HG03354 (cell line): Measurements from ENCODE around the gene CNPY1.

Source experiments
- ATAC-seq: cut with Tn5 transposase; IDR thresholded peaks from one replicate; pipeline ENCODE4 v1.9.1; 2021; ENCODE audit warnings: mild to moderate bottlenecking; ENCODE audit not compliant: unreplicated experiment, poor library complexity, severe bottlenecking

Gene CNPY1

DNA sequence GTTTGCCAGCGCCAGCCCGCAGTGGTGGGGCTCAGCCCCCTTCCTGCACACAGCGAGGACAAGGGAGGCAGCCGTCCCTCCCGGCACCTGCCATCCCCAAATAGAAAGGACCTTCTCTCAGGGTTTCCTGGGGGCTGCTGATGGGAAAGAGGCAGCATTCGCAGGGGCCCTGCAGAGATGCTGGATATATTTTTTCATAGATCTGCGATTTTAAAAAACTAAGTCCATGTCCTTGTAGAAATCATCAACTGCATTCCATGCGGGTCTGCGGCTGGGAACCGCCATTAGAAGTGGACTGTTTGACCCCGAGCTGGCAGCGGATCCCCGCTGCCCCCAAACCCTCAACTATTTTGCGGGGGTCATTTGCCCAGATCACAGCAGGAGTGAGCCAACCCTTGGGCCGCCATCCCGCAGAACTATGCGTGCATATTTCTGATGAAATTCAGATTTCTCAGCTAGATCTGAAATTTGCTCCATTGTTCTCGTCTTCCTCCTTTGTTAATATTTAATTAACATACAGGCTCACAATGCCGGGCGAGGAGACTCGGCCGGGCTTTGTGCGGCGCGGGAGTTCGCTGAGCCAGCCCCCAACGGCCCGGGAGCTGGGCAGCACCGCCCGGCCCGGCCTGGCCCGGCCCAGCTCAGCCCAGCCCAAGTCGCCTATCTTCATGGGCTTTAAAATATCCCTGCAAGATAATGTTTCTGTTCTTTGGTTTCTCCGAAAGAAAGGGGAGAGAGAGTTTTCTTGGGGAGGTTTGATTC, 86.5 kb downstream of the CNPY1 start:
- ATAC-seq = no peak

DNA sequence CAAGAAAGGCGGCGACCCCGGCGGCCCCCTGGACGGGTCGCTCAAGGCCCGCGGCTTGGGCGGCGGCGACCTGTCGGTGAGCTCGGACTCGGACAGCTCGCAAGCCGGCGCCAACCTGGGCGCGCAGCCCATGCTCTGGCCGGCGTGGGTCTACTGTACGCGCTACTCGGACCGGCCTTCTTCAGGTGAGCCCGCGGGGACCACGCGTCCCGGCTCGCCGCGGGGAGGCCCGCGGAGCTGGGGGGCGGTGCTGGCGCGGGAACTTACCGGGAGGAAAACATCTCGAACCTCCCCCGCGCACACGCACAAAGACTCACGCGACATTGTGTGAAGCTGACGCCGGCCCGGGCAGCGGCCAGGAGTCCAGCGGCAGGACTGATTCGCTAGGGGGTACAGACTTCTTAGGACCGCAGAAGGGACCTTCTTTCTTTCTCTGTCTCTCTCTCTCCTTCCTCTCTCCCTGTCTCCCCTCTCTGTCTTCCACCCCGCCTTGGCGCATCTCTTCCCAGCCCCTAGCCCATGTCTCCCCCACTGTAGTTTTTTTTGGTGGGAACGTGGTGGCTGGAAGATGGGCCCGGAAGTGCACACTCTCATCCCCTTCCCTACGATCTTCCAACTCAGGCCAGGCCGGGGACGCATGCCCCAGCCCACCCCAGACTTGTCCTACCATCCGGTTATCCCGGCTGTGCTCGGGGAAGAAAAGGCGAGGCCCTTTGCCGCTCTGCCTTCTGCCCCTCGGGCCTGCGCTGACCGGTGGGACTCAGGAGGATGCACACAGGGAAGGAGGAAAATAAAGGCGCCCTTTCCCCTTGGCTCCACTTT, 87.3 kb downstream of the CNPY1 start:
- ATAC-seq = no peak

DNA sequence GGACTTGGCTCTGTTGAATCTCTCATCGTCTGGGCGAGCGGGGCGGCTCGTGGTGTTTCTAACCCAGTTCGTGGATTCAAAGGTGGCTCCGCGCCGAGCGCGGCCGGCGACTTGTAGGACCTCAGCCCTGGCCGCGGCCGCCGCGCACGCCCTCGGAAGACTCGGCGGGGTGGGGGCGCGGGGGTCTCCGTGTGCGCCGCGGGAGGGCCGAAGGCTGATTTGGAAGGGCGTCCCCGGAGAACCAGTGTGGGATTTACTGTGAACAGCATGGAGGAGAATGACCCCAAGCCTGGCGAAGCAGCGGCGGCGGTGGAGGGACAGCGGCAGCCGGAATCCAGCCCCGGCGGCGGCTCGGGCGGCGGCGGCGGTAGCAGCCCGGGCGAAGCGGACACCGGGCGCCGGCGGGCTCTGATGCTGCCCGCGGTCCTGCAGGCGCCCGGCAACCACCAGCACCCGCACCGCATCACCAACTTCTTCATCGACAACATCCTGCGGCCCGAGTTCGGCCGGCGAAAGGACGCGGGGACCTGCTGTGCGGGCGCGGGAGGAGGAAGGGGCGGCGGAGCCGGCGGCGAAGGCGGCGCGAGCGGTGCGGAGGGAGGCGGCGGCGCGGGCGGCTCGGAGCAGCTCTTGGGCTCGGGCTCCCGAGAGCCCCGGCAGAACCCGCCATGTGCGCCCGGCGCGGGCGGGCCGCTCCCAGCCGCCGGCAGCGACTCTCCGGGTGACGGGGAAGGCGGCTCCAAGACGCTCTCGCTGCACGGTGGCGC, 88.1 kb downstream of the CNPY1 start, which contains the start of gene EN2:
Gene EN2 (plus strand): TSS at position 19 of the 767 bp plus-strand sequence. CDS start 249 bp downstream, at position 268.
- no peak for ATAC-seq

DNA sequence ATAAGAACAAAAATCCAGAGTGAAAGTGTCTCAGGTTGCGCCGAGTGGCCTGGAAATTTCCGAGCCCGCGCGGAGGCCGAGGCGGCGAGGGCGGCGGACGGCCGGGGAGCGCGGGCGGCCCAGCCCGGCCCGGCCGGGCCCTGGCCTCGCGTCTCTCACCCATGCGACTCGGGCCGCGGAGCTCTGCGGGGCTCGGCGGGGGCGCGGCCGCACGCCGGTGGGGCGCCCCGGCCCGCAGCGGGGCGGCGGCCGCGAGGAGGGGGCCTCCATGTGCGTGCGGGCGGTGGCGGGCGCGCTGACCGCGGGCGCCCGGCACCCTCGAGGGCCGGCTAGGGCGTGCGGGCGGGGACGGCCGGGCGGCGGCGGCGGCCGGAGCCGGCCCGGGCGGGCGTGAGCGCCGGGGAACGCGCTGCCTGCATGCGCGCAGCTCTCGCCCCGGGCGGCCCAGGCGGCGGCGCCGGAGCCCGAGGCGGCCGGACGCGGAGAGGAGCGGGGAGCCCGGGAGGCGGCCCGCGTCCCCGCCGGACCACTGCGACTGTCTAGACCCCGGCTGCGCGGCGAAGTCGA, 88.7 kb downstream of the CNPY1 start:
- ATAC-seq = no peak

DNA sequence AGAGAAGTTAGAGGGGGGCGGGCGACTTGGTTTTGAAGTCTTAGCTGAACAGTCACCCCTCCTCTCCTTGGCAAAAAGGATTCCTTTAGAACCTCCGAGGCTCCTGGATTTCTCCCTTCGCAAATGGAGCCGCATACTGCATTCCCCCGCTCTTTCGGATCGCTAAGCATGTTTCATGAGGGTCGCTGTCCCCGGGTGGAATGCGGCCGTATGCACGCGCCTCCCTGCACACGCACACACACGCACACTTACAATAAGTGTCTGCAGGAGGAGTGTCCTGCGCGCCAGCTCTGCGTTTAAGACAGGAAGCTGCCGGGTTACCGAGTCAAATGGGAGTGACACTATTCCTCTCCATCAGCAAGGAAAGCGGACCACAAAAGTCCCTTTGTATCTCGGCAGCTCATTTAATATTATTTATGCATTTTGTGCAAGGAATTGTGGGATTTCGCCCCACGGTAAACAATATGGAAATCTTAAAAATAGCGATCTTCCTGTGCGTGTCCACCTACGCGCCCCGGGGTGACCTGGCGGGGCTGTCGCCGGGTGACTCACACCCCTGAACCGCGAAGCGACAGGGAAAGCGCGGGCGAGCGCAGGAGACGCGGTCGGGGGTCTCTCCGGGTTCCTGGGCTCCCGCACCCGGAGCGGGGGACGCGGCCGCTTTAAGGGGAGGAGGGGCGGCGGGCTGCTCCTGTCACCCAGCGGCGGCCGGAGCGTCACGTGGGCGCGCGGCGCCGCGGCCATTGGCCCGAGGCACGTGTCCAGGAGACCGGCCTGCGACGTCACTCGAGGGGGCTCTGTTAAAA, 89.4 kb downstream of the CNPY1 start:
- peak; percentile 53 for ATAC-seq

DNA sequence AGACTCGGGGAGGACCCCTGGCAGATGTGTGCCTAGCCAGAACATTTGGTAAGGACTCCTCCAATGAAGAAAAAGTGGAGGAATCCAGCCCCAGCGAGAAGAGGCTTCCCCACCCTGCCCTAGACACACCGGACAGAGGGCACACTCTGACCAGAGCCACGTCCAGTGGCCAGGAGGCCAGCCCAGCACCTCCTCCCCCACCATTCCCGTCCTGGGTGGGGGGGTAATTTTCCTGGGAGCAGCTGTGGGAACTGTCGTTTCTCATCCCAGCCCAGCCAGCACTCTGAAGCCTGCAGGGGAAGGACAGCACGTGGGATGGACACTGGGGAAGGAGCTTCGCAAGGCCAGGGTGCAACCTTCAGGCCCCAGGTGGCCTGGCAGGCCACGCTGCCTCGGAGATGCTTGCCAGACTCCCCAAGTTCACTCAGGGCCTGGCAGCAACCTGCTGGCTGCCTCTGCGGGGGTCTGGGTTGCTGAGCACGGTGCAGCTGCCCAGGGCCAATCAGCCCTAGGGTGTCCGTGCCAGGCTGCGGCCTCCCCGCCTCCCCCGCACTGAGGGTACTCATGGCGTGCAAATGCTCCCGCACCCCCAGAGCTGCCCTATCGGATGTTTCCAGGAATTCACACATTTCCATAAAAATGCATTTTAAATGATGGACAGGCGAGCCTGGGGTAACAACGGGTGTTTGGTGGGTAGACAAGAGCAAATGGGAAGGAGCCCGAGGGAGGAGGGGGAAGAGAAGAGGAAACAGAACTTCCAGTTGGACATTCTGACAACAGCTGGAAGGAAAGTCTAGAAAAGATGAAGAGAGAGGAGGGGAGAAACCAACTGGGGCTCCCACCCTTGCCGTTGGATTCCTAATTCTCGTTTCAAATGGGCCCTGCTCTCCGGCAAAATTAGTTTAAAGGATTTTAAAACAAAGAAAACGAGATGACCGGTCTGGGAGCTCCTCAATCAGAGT, 90.3 kb downstream of the CNPY1 start:
- no peak for ATAC-seq

DNA sequence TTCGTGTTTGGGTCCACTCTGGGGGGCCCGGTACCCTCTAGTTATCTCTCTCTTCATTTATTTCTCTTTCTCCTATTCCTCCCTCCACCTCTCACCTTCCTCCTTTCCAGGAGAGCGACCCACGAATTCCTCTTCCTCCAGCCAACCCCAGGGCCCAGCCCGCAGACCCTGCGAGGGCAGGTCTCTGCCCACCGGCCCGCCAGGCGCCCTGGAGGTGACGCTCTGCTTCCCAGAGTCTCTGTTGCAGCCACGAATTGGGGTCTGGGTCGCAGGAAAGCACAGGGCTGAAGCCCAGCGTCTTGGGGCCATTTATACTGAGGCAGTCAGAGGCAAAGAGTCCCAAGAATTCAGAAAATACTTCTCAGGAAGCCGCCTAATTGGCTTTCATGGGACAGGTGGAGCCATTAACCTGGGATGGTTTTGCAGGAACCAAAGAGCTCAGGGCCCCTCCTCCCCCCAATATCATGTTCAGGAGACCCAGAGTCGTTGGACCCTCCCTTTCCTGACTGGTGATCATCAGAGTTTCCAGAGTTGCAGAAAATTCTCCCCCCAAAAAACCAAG, 91.1 kb downstream of the CNPY1 start:
- ATAC-seq = no peak

DNA sequence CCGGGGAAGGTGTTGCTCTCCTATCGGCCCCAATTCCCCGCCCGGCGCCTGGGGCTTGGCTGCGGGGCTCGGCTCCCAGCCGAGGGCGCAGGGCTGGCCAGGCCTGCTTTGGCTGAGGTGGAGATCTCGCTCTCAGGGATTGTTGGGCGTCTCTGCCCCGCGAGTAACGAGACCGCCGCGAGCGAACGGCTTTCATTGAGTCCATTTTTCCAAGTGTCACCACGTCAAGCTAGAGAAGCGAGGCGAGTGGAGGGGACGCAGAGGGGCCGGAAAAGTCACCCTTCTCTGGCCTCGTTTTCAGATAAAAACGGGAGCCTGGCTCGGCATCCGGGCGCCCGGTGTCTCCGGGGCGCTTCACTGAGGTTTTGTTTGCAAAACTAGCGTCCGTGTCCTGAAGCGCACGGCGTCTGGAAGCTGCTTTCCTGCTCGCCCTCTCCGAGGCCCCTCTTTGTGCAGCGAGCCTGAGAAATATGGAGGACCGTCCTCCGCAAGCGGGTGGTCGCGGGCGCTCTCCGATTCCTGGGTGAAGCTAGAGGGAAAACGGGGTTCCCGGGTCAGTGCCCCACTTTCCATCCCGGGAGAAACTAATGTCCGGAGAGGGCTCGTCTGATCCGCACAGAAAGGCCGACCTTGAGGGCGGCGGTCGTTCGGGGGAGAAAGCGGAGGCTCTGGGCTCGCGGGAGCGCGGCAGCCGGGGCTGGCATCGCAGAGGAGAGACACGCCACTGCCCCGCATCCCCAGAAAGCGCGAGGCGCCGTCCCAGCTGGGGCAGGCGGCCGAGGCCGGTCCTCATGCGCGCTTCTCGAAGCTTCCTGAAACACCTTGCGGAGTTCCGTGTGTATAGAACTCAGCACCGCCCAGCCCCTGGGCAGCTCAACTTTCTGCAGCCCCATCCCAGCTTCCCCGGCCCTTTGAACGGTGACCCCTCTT, 91.9 kb downstream of the CNPY1 start:
- no peak for ATAC-seq

DNA sequence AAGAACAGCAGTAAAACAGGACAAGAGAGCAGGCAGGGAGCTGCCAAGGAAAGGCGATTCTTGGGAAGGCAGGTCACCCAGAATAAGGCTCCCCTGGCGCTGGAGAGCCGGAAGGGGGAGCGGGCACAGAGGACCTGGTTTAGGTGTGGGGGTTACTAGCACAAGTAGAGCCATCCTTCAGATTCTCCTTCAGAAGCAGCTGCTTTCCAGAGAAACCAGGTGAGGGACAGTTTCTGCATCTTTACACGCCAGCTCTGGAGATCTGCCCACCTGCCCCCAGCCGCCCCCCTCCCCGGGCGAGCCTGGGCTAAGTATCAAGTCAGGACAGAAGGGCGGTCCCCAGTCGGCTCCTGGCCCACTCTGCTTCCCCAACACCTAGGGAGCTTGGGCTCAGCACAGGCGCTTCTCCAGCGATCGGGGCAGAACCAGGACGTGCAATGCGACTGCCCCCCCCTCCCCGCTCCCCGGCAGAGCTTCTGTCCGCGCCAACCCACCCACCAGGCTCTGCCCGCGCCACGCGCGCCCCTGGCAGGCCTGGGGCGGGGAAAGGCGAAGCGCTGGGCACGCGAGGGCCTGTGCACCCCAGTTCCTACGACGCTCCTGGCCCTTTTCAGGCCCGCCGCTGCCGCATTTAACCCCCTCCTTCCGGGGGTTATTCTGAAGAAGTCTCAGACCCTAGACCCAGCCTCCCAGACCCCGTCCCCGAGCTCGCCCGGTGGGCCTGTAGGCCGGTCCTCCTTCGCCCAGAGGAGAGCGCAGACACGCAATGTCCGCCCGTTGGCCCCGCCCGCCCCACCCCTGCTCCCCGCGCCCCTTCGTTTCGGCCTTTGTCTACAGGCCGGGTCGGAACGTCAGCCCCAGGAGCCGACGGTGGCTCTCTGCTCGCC, 92.8 kb downstream of the CNPY1 start:
- ATAC-seq = no peak

DNA sequence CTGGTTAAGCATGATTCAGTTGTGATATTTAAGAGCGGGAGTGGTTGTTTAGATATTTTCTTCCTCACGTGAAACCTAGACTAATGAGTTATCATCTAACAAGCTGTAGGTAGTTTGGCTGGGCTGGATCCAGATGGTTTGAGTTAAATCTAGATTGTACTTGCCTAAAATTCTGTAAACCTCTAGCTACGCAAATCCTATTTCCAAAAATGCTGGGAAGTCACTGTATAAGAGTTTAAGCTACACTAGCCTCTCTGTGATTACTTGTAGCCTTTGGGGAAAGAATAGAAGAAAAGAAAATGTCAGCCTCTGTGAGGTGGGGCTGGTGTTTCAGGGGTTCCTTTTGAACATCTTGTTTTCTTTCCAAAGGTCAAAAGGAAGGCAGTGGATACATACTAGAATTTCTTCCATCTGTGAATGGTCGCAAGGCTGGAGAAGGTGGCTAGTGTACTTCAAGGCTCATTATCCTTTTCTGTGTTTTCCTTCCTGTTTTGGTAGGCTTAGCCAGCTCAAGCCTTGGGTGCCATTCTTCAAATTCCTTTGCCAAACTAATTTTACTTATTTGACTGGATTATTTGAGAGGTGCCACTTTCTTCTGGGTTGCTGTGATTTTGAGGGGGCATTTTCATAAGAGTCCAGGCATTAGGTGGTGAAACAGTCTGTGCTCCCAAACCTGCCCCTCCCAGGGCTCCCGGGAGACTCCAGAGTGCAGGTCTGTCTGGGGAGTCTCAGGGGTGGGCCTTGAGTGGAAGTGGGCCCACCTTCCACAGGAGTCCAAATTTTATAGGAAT, 93.7 kb downstream of the CNPY1 start:
- ATAC-seq = no peak

DNA sequence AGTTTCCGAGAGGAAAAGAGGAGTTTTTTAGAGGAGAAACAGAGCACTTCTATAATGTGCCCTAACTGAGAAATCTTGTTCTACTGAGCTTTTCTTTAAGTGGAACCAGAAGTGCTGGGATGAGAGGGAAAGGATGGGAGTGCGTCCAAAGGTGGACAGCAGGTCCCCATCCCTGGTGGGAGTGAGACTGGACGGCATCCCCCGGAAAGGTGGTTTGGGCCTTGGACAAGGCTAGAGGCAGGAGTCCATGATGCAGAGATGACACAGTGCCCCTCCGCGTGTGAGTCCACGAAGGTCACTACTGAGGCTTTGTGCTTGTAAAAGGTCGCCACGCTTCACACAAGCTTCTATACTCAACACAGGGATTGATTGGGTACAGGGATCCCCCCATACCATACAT, 94.5 kb downstream of the CNPY1 start:
- ATAC-seq = no peak
